ENCODE measurements around the gene IL17REL.

DNA sequence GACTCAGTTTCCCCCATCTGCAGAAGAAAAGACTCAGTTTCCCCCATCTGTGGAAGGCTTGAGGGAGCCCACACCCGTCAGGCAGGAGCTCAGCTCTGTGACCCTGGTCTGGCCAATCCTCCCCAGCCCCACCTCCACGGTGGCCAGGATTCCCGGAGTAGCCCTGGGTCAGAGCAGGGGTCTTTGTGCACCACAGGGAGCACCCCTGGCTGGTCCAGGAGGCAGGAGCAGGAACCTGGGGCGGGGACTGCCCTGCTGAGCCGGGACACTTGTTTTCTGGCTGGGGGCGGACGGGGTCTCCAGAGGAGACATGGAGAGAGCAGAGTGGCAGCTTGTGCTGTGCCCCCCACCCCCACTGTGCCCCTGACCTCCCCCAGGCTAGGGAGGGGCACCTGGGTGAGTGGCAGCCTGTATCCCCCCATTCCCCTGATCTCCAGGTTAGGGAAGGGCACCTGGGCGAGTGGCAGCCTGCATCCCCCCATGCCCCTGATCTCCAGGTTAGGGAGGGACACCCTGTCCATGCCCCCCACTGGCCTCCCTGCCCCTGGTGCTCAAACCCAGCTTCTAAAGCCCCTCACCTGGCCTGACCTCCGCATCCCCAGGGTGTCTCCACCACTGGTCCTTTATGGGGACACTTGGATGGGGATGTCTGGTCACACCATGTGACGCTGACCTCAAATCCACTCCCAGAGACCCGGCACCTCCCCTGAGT is 18.8 kb downstream of the IL17REL start:
- TF ChIP-seq POLR2A (IDR thresholded peaks at IDR 0.05) (no peak), POLR2AphosphoS5 (IDR thresholded peaks at IDR 0.05) (no peak)
- TF ChIP-seq, protein P1, sequence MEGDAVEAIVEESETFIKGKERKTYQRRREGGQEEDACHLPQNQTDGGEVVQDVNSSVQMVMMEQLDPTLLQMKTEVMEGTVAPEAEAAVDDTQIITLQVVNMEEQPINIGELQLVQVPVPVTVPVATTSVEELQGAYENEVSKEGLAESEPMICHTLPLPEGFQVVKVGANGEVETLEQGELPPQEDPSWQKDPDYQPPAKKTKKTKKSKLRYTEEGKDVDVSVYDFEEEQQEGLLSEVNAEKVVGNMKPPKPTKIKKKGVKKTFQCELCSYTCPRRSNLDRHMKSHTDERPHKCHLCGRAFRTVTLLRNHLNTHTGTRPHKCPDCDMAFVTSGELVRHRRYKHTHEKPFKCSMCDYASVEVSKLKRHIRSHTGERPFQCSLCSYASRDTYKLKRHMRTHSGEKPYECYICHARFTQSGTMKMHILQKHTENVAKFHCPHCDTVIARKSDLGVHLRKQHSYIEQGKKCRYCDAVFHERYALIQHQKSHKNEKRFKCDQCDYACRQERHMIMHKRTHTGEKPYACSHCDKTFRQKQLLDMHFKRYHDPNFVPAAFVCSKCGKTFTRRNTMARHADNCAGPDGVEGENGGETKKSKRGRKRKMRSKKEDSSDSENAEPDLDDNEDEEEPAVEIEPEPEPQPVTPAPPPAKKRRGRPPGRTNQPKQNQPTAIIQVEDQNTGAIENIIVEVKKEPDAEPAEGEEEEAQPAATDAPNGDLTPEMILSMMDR (IDR thresholded peaks at IDR 0.05) = no peak
